WTC11 (cell line): ENCODE measurements around the gene MTERF4.

Experiments
- ATF2 ChIP-seq: sonication (generic); formaldehyde crosslinking; IDR thresholded peaks from 2 replicates; pipeline ENCODE4 v1.8.1; 2022; ENCODE audit warnings: low read depth, missing genetic modification reagents, borderline replicate concordance
- ATF6 ChIP-seq: sonication (generic); formaldehyde crosslinking; IDR thresholded peaks from 2 replicates; pipeline ENCODE4 v1.8.1; 2023; ENCODE audit warnings: mild to moderate bottlenecking, missing genetic modification reagents
- CTCF ChIP-seq: fragments of 200-600 bp; IDR thresholded peaks from 2 replicates; pipeline ENCODE4 v1.8.0; 2022; ENCODE audit warnings: antibody characterized with exemption
- FOXK1 ChIP-seq: sonication (generic); formaldehyde crosslinking; IDR thresholded peaks from 2 replicates; pipeline ENCODE4 v1.8.0; 2022; ENCODE audit warnings: mild to moderate bottlenecking, moderate library complexity, missing genetic modification reagents
- GRHL2 ChIP-seq: fragments of 250-450 bp; sonication (Bioruptor Pico); IDR thresholded peaks from 2 replicates; pipeline ENCODE4 v1.8.0; 2022; ENCODE audit warnings: mild to moderate bottlenecking, moderate library complexity; ENCODE audit not compliant: insufficient replicate concordance, severe bottlenecking
- MAX ChIP-seq: sonication (generic); formaldehyde crosslinking; IDR thresholded peaks from 2 replicates; pipeline ENCODE4 v1.8.0; 2022; ENCODE audit warnings: mild to moderate bottlenecking, missing genetic modification reagents
- SP1 ChIP-seq: sonication (generic); formaldehyde crosslinking; conservative IDR thresholded peaks from 2 replicates; pipeline ENCODE4 v1.8.1; 2022; ENCODE audit warnings: missing genetic modification reagents
- TEAD1 ChIP-seq: sonication (generic); formaldehyde crosslinking; IDR thresholded peaks from 2 replicates; pipeline ENCODE4 v1.8.0; 2022; ENCODE audit warnings: mild to moderate bottlenecking, missing genetic modification reagents
- USF2 ChIP-seq: sonication (generic); formaldehyde crosslinking; IDR thresholded peaks from 2 replicates; pipeline ENCODE4 v1.8.1; 2023; ENCODE audit warnings: mild to moderate bottlenecking, missing genetic modification reagents, moderate library complexity

- no peak for TF ChIP-seq CTCF
- TF ChIP-seq USF2 (CRISPR knock-in tag): no peak
- no peak for TF ChIP-seq SP1 (CRISPR knock-in tag)
- no peak for TF ChIP-seq TEAD1 (CRISPR knock-in tag)
- TF ChIP-seq GRHL2: no peak
- no peak for TF ChIP-seq ATF2 (CRISPR knock-in tag)
- no peak for TF ChIP-seq ATF6
- TF ChIP-seq MAX (CRISPR knock-in tag): no peak
- no peak for TF ChIP-seq FOXK1
These were observed 35.4 kb upstream of the MTERF4 start for GRCh38 chr2:241137276-241138190.
